Measurements from ENCODE around the gene SPDYE16.
"Not testable (repeated sequence)": the region's sequence is repeated elsewhere in the genome, so short reads cannot be mapped to it uniquely, and the experiment has no call there.

SPDYE16 gene

DNA sequence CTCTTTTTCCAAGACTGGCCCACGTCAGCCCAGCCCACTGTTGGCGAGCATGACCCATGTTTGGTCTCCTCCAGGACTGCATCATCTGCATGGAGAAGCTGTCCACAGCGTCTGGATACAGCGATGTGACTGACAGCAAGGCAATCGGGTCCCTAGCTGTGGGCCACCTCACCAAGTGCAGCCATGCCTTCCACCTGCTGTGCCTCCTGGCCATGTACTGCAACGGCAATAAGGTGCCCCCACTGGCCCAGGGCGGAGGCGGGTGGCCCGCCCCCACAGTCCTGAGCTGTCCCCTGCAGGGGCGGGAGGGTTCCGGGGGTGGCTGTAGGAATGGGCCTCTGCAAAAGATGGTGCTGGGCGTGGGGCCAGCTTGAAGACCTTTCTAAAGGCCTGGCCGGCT is 40.9 kb downstream of the SPDYE16 start:
- H3K4me1 ChIP-seq (ENCODE audit: insufficient read depth, low read length); H3K9me3 ChIP-seq (ENCODE audit: control insufficient read depth, insufficient read depth, low read length); H3K9ac ChIP-seq (ENCODE audit: low read depth, low read length); H3K36me3 ChIP-seq (ENCODE audit: insufficient read depth, low read length): not testable (repeated sequence)

DNA sequence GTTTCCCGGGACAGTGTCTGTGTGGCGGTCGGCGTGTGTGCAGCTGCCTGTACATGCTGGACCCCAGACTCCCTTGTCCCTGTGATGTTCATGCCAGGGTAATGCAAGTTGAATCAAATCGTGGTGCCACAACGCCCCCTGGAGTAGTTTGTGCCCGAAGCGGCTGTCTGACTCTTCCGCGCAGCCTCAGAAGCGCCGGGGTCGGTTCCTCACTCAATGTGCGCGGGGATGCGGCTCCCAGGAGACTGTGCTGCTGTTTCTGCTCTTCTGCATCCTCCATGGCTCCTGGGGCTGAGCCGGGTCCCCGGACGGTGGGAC is 43.2 kb downstream of the SPDYE16 start:
- not testable (repeated sequence) for H3K4me1 ChIP-seq (ENCODE audit: insufficient read depth, low read length); H3K9me3 ChIP-seq (ENCODE audit: control insufficient read depth, insufficient read depth, low read length); H3K36me3 ChIP-seq (ENCODE audit: insufficient read depth, low read length); H3K9ac ChIP-seq (ENCODE audit: low read depth, low read length)

DNA sequence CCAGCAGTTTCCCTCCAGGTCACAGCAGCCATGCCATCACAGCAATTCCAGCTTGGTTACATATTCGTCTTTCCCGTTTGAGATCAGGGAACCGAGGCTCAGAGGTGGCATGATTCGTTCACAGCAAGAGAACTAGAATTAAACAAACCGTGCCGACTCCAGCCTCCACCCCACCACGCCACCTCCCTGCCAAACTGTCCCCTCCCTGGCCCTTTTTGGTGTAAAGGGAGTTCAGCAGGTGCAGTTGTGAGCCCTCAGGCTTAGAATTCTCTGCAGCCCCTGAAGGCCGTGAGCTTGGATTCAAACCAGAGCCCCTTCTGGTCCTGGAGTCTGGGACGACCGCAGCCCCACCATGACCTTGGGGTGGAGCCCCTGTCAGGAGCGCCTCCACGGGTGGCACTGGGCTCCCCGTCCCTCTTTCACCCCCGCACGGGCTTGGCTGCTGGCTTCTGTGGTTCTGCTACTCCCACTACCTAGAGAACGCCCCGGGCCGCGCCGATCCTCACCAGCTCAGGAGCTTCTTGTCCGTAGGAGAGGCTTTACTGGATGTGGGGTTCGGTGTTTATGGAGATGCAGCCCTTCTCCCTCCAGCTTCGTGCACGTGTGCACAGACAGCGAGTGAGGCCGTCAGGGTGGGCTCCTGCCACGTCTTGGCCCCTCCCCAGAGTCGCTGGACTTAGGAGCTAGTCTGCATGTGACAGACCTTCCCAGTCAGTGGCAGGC is 43.7 kb downstream of the SPDYE16 start:
- H3K36me3 ChIP-seq (ENCODE audit: insufficient read depth, low read length); H3K9ac ChIP-seq (ENCODE audit: low read depth, low read length); H3K9me3 ChIP-seq (ENCODE audit: control insufficient read depth, insufficient read depth, low read length); H3K4me1 ChIP-seq (ENCODE audit: insufficient read depth, low read length): not testable (repeated sequence)

DNA sequence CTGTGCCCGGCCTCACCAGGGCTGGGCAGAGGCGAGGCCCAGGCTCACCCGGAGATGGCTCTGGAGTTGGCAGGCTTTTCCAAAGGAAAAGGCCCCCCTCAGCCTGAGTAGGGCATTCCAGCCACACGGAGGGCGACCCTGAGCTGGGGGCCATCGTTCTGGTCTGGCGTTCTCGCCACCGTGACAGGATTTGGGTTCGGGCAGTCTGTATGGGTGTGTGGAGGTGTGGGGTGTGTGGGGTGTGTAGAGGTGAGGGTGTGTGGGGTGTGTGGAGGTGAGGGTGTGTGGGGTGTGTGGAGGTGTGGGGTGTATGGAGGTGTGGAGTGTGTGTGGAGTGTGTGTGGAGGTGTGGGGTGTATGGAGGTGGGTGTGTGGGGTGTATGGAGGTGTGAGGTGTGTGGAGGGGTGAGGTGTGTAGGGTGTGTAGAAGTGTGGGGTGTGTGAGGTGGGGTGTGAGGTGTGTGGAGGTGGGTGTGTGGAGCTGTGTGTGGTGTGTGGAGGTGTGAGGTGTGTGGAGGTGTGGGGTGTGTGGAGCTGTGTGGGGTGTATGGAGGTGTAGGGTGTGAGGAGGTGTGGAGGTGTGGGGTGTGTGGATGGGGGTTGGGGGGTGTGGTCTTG is 44.4 kb downstream of the SPDYE16 start:
- not testable (repeated sequence) for H3K9me3 ChIP-seq (ENCODE audit: control insufficient read depth, insufficient read depth, low read length); H3K36me3 ChIP-seq (ENCODE audit: insufficient read depth, low read length); H3K4me1 ChIP-seq (ENCODE audit: insufficient read depth, low read length); H3K9ac ChIP-seq (ENCODE audit: low read depth, low read length)

DNA sequence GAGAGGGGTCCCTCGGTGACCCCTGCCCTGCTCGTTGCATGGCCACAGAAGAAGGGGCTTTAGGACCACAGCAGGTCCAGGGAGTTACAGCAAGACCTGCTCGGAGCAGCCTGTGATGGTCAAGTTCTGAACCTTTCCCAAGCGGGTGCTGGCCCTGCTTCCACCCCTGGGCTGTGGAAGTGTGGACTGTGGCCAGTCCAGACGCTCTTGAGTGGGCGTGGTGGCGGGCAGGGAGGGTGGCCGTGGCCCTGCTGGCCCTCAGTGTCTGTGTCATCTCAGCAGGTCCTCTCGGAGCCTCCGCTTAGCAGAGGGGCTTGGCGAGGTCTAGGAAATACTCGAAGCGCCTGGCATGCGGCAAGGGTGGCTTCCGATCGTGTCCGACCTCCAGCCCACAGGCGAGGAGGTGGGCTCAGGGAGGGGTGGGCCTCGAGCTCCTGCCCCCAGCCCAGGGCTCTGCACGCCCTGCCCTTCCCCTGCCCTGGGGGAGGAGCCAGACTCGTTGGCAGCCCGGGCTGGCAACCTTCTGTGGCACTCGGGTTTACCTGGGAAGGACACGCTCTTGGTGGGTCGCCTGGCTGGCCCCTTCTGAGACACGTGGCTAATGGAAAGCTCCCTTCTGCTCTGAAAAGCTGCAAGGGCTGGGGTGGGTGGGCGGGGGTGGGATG is 45.0 kb downstream of the SPDYE16 start:
- H3K9ac ChIP-seq (ENCODE audit: low read depth, low read length); H3K4me1 ChIP-seq (ENCODE audit: insufficient read depth, low read length); H3K36me3 ChIP-seq (ENCODE audit: insufficient read depth, low read length); H3K9me3 ChIP-seq (ENCODE audit: control insufficient read depth, insufficient read depth, low read length): not testable (repeated sequence)

DNA sequence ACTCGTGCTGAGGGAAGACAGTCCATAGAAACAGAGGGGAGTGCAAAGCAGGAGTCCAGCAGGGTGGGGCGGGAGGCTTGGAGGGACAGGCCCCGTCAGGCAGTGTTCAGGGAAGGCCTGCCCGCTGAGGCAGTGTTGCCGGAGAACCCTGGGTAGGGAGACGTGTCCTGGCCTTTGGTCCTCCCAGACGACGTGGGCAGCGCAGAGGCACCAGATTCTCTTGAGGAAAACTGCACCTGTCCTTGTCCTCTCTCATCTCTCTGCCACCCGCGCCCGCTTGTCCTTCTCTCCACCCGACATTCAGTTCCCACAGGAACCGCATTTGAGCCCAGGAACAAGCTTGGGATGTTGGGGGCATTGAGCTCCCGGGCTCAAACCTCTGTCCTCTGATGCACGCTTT is 47.4 kb downstream of the SPDYE16 start:
- not testable (repeated sequence) for H3K36me3 ChIP-seq (ENCODE audit: insufficient read depth, low read length); H3K4me1 ChIP-seq (ENCODE audit: insufficient read depth, low read length); H3K9me3 ChIP-seq (ENCODE audit: control insufficient read depth, insufficient read depth, low read length); H3K9ac ChIP-seq (ENCODE audit: low read depth, low read length)

DNA sequence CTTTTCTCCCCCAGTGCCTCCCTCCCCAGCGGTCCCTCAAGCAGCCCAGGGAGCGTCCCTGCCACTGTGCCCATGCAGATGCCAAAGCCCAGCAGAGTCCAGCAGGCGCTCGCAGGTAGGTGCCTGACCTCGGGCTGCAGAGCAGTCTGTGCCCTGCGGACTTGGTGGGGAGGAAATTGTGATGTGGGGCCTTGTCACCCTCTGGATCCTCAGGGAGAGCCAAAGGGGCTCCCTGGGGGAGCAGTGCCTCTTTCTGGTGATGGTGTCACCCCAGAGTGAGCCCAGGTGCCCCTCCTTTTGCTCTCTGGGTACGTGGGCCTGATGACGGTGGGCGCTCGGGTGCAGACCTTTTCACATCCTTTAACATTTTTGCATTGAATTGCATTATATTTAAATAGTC is 51.0 kb downstream of the SPDYE16 start:
- H3K9ac ChIP-seq (ENCODE audit: low read depth, low read length); H3K4me1 ChIP-seq (ENCODE audit: insufficient read depth, low read length); H3K9me3 ChIP-seq (ENCODE audit: control insufficient read depth, insufficient read depth, low read length); H3K36me3 ChIP-seq (ENCODE audit: insufficient read depth, low read length): not testable (repeated sequence)

DNA sequence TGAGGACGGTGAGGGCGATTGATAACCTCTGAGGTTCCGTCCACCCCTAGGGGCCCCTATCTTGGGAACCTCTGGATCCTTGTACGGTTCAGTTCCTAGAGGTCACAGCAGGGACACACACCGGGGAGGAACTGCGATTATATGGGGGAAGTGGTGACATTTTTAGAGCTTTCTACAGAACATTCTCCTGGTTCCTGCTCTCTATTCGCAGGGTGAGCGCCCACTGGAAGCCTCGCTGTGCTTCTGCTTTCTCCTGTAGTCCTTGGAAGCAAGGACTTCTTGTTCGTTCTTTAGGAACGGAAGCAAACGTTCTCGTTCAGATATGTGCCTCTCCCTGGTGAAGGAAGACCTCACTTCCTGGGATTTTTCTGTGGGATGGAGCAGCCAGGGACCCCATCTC is 55.1 kb downstream of the SPDYE16 start:
- not testable (repeated sequence) for H3K36me3 ChIP-seq (ENCODE audit: insufficient read depth, low read length); H3K4me1 ChIP-seq (ENCODE audit: insufficient read depth, low read length); H3K9me3 ChIP-seq (ENCODE audit: control insufficient read depth, insufficient read depth, low read length); H3K9ac ChIP-seq (ENCODE audit: low read depth, low read length)

DNA sequence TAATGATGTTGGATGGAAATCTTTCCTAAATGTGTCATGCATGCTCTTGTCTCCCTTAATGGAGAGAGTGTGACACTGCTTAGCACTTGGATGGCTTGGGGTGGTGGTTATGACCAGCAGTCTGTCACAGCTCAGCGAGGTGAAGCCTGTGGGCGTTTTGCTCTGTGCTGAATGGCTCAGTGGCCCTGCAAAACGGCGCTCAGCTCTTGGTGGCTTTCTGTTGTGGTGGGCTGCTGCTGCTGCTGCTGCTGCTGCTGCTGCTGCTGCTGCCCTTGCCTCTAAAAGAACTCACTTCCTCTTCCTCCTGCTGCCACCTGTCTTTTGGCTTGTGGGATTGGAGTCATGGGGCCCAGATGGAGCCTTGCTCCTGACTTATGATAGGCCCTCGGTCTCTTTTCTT is 56.5 kb downstream of the SPDYE16 start:
- H3K4me1 ChIP-seq (ENCODE audit: insufficient read depth, low read length); H3K36me3 ChIP-seq (ENCODE audit: insufficient read depth, low read length); H3K9me3 ChIP-seq (ENCODE audit: control insufficient read depth, insufficient read depth, low read length); H3K9ac ChIP-seq (ENCODE audit: low read depth, low read length): not testable (repeated sequence)

DNA sequence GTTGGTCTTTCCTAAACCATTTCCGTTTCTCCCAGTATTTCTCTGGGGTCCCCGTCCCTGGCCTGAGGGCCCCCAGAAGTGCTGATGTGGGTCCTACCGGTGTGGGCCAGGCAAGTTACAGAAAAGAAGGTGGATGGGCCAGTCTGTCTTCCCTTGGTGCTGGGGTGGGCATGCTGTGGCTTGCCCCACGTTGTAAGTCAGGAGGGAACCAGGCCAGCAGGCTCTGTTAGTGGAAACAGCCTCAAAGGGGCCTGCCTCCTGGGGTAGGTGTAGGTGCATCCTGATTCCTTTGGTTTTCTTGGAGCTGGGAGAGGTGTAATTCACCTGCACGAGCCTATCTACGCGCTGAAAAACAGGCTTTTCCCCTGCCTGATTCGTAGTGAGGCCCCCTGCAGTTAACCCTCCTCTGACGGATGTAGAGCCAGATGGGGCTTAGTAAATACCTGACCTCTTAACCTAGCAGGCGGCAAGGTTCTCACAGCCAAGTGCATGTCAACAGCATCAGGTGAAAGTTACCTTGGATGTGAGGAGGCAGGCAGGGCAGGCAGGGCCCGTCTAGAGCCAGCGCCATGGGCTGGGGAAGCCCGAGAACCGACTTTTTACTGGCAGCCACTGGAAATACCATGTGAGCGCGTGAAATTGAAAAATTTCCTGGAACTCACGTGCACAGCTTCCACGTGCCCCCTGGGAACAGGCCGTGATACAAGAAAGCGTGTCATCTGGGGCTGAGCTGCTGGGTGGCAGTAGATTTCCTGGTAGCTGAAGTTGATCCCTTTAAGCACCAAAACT is 57.1 kb downstream of the SPDYE16 start:
- H3K9ac ChIP-seq (ENCODE audit: low read depth, low read length); H3K9me3 ChIP-seq (ENCODE audit: control insufficient read depth, insufficient read depth, low read length); H3K36me3 ChIP-seq (ENCODE audit: insufficient read depth, low read length); H3K4me1 ChIP-seq (ENCODE audit: insufficient read depth, low read length): not testable (repeated sequence)

DNA sequence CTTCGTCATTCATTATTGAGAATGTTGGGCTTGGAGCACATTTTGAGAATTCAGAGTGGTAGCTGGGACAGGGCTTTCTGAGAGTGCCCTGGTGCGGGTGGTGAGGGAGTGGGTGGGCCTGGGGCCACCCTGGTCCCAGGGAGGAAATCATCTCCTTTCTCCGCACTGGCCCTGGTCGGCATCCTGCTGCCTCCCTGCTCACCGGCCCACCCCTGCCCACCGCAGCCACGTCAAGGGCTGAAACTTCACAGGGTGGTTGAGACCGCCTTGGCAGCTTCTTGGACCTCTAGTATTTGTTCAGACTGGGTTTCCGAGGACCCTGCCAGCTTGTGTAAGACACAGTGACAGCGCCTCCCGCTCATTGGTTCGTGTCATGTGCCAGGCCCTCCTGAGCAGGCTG is 58.6 kb downstream of the SPDYE16 start:
- H3K4me1 ChIP-seq (ENCODE audit: insufficient read depth, low read length); H3K36me3 ChIP-seq (ENCODE audit: insufficient read depth, low read length); H3K9me3 ChIP-seq (ENCODE audit: control insufficient read depth, insufficient read depth, low read length); H3K9ac ChIP-seq (ENCODE audit: low read depth, low read length): not testable (repeated sequence)

DNA sequence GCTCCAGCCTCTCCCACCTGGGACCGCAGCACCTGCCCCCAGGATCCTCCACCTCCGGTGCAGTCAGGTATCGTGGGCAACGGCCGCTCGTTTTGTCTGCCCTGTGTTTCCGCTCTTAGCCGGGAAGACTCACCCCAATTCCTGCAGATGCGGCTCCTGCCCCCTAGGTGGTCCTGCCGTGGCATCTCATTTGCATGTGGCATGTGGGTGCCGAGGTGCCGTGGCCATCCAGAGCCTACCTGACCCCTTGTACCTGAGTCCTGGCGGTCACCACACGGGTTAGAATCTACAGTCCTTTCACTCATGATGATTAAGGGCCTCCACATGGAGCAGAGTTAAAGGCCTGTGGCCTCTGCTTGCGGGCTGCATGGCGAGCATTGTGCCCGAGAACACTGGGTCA is 60.0 kb downstream of the SPDYE16 start:
- H3K9ac ChIP-seq (ENCODE audit: low read depth, low read length); H3K36me3 ChIP-seq (ENCODE audit: insufficient read depth, low read length); H3K4me1 ChIP-seq (ENCODE audit: insufficient read depth, low read length); H3K9me3 ChIP-seq (ENCODE audit: control insufficient read depth, insufficient read depth, low read length): not testable (repeated sequence)

DNA sequence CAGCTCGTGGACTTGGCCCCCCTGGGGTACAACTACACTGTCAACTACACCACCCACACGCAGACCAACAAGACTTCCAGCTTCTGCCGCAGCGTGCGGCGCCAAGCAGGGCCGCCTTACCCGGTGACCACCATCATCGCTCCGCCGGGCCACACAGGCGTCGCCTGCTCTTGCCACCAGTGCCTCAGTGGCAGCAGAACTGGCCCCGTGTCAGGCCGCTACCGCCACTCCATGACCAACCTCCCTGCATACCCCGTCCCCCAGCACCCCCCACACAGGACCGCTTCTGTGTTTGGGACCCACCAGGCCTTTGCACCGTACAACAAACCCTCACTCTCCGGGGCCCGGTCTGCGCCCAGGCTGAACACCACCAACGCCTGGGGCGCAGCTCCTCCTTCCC is 60.4 kb downstream of the SPDYE16 start:
- H3K9ac ChIP-seq (ENCODE audit: low read depth, low read length); H3K9me3 ChIP-seq (ENCODE audit: control insufficient read depth, insufficient read depth, low read length); H3K36me3 ChIP-seq (ENCODE audit: insufficient read depth, low read length); H3K4me1 ChIP-seq (ENCODE audit: insufficient read depth, low read length): not testable (repeated sequence)

Data from ES-I3 (cell line).